Osteocyte (in vitro differentiated cells): ENCODE data around the gene GRAMD1A. TPM values are rescaled to one million over a fixed set of nuclear protein-coding genes. Genes with fewer than 3 reads are reported as not detected.

Experiments
- DNase-seq: peaks from one replicate; pipeline ENCODE4 v3.0.0; 2021; ENCODE audit warnings: mixed read lengths; ENCODE audit not compliant: unreplicated experiment; ENCODE audit errors: extremely low spot score
- H3K27ac Mint-ChIP-seq: one replicate; pipeline ENCODE4 v1.8.0; 2021; ENCODE audit warnings: mild to moderate bottlenecking, mixed read lengths; ENCODE audit not compliant: unreplicated experiment
- H3K27me3 Mint-ChIP-seq: one replicate; pipeline ENCODE4 v1.8.0; 2021; ENCODE audit warnings: mixed read lengths; ENCODE audit not compliant: unreplicated experiment
- H3K36me3 Mint-ChIP-seq: one replicate; pipeline ENCODE4 v1.8.0; 2021; ENCODE audit warnings: mixed read lengths; ENCODE audit not compliant: unreplicated experiment
- H3K4me1 Mint-ChIP-seq: one replicate; pipeline ENCODE4 v1.8.0; 2021; ENCODE audit warnings: mixed read lengths; ENCODE audit not compliant: unreplicated experiment
- H3K4me3 Mint-ChIP-seq: one replicate; pipeline ENCODE4 v1.8.0; 2021; ENCODE audit warnings: mild to moderate bottlenecking, moderate library complexity, mixed read lengths; ENCODE audit not compliant: unreplicated experiment
- H3K9me3 Mint-ChIP-seq: one replicate; pipeline ENCODE4 v1.8.0; 2021; ENCODE audit warnings: mixed read lengths; ENCODE audit not compliant: unreplicated experiment
- CTCF ChIP-seq: fragments of 200-600 bp; sonication (generic); IDR thresholded peaks from 2 replicates; pipeline ENCODE4 v1.5.0; 2021; ENCODE audit warnings: antibody characterized with exemption, mild to moderate bottlenecking, moderate library complexity
- total RNA-seq: library from RNA; stranded (reverse); gene quantifications from 2 replicates; pipeline ENCODE4 v1.2.1, GENCODE V29; 2021

Gene GRAMD1A
- total RNA-seq, 1 donor from 2014 or later = 80.8 TPM

- H3K4me3 Mint-ChIP-seq = no peak overlapping the region
- peaks cover 9% of the 10 kb centered on the region for H3K36me3 Mint-ChIP-seq
- no peaks in the 10 kb centered on the region for H3K9me3 Mint-ChIP-seq
- DNase-seq = no peak
- H3K27ac Mint-ChIP-seq = no peak overlapping the region
- peaks cover 13% of the 10 kb centered on the region for H3K4me1 Mint-ChIP-seq
- no peaks in the 10 kb centered on the region for H3K27me3 Mint-ChIP-seq
- no peak for TF ChIP-seq CTCF
Observed at GRCh38 chr19:35034588-35035382, 34.7 kb downstream of the GRAMD1A start.

GRCh38 chr19:35037716-35038622 lies 37.8 kb downstream of the GRAMD1A start:
- no peak overlapping the region for H3K4me3 Mint-ChIP-seq

GRCh38 chr19:35038623-35039512 lies 38.7 kb downstream of the GRAMD1A start:
- no peak overlapping the region for H3K4me3 Mint-ChIP-seq

More at GRCh38 chr19:35037716-35038622, 37.8 kb downstream of the GRAMD1A start:
- H3K4me1 Mint-ChIP-seq = peaks cover 9% of the 10 kb centered on the region
- no peaks in the 10 kb centered on the region for H3K27me3 Mint-ChIP-seq
- H3K27ac Mint-ChIP-seq = no peak overlapping the region
- TF ChIP-seq CTCF = no peak
- peaks cover 9% of the 10 kb centered on the region for H3K36me3 Mint-ChIP-seq
- no peaks in the 10 kb centered on the region for H3K9me3 Mint-ChIP-seq
- no peak for DNase-seq

More at GRCh38 chr19:35038623-35039512, 38.7 kb downstream of the GRAMD1A start:
- no peak overlapping the region for H3K27ac Mint-ChIP-seq
- DNase-seq = no peak
- H3K4me1 Mint-ChIP-seq = peaks cover 9% of the 10 kb centered on the region
- no peak for TF ChIP-seq CTCF
- H3K27me3 Mint-ChIP-seq = no peaks in the 10 kb centered on the region
- H3K9me3 Mint-ChIP-seq = no peaks in the 10 kb centered on the region
- peaks cover 7% of the 10 kb centered on the region for H3K36me3 Mint-ChIP-seq
